MCF 10A (cell line): ENCODE measurements around the gene LSM14A. TPM values are rescaled to one million over a fixed set of nuclear protein-coding genes. Genes with fewer than 3 reads are reported as not detected.
"Not testable (repeated sequence)": the region's sequence is repeated elsewhere in the genome, so short reads cannot be mapped to it uniquely, and the experiment has no call there.

ENCODE experiments used
- BruUV-seq: library from RNA; stranded (reverse); fragments of 400-500 nt; replicated peaks from 2 replicates; lab custom pipeline; 2021; lab: Mats Ljungman, UMichigan
- CTCF ChIA-PET: fragments of 300-600 bp; sonication (Branson Sonifier 250); formaldehyde crosslinking; extraction: SDS; loops from one replicate; lab custom pipeline; 2021; ENCODE audit warnings: antibody characterized with exemption, inconsistent platforms; lab: Yijun Ruan, JAX
- POLR2A ChIA-PET: fragments of 300-600, 350-650 bp; sonication (Branson Sonifier 250); formaldehyde crosslinking; extraction: SDS; loops from one replicate; lab custom pipeline; 2020; ENCODE audit warnings: antibody characterized with exemption, inconsistent platforms; lab: Yijun Ruan, JAX
- DNase-seq: peaks from one replicate; pipeline ENCODE4 v3.0.0-alpha.2; 2018; ENCODE audit not compliant: unreplicated experiment
- H3K27ac Mint-ChIP-seq: one replicate; pipeline ENCODE4 v1.8.0; 2022; ENCODE audit warnings: mild to moderate bottlenecking, low read depth, mixed read lengths; ENCODE audit not compliant: unreplicated experiment
- H3K27me3 Mint-ChIP-seq: one replicate; pipeline ENCODE4 v1.8.0; 2022; ENCODE audit warnings: mixed read lengths; ENCODE audit not compliant: insufficient read depth, unreplicated experiment
- H3K36me3 Mint-ChIP-seq: one replicate; pipeline ENCODE4 v1.8.0; 2022; ENCODE audit warnings: mild to moderate bottlenecking, moderate library complexity, mixed read lengths; ENCODE audit not compliant: insufficient read depth, unreplicated experiment
- H3K4me1 Mint-ChIP-seq: one replicate; pipeline ENCODE4 v1.8.0; 2022; ENCODE audit warnings: mixed read lengths; ENCODE audit not compliant: insufficient read depth, unreplicated experiment
- H3K4me3 Mint-ChIP-seq: one replicate; pipeline ENCODE4 v1.8.0; 2022; ENCODE audit warnings: mild to moderate bottlenecking, moderate library complexity, mixed read lengths; ENCODE audit not compliant: unreplicated experiment
- H3K9me3 Mint-ChIP-seq: one replicate; pipeline ENCODE4 v1.8.0; 2022; ENCODE audit warnings: mixed read lengths; ENCODE audit not compliant: unreplicated experiment
- CTCF ChIP-seq: fragments of 200-600 bp; IDR thresholded peaks from one replicate; pipeline ENCODE4 v1.8.0; 2022; ENCODE audit warnings: antibody characterized with exemption, mild to moderate bottlenecking; ENCODE audit not compliant: unreplicated experiment
- intact Hi-C: fragments of 100-400 bp; cut with micrococcal nuclease; formaldehyde crosslinking; loops from 2 replicates; pipeline ENCODE4 v1.14.1; 2022
- total RNA-seq: library from RNA; stranded (reverse); gene quantifications from 2 replicates; pipeline ENCODE4 v1.2.3, GENCODE V29; 2022

LSM14A gene
- total RNA-seq, 1 experiment from 2014 or later, result 100 TPM

GRCh38 chr19:34215006-34215665 is 42.8 kb downstream of the LSM14A start:
- no TSS peak for BruUV-seq
- H3K4me3 Mint-ChIP-seq, result no peak overlapping the region
- ChIA-PET POLR2A (interaction anchor here (1.3 kb wide), 1 partner anchor 213 kb away, joined by 4 read pairs; the partner anchor contains the start of gene UBA2), CTCF (no interaction called here)
- H3K9me3 Mint-ChIP-seq, result no peaks in the 10 kb centered on the region
- H3K27me3 Mint-ChIP-seq, result no peaks in the 10 kb centered on the region
- peaks cover 8% of the 10 kb centered on the region for H3K4me1 Mint-ChIP-seq
- TF ChIP-seq CTCF, result no peak
- peaks cover 78% of the 10 kb centered on the region for H3K36me3 Mint-ChIP-seq
- H3K27ac Mint-ChIP-seq, result no peak overlapping the region
- intact Hi-C loops, result no loop called here
- DNase-seq, result no peak

- intact Hi-C loops, result no loop called here
- no peak for TF ChIP-seq CTCF
Measured at GRCh38 chr19:34215666-34216038, 43.3 kb downstream of the LSM14A start.

GRCh38 chr19:34216745-34217219 is 44.5 kb downstream of the LSM14A start:
- intact Hi-C loops, DNase-seq, H3K27me3 Mint-ChIP-seq, BruUV-seq, H3K4me3 Mint-ChIP-seq, H3K27ac Mint-ChIP-seq, H3K4me1 Mint-ChIP-seq, H3K9me3 Mint-ChIP-seq, POLR2A ChIA-PET: not testable (repeated sequence)
- CTCF ChIA-PET, result interaction anchor here (0.6 to 0.7 kb wide), 2 partner anchors 16 to 509 kb away, joined by 3 to 5 read pairs; no protein-coding TSS in a partner anchor
- peaks cover 84% of the 10 kb centered on the region for H3K36me3 Mint-ChIP-seq

More at GRCh38 chr19:34215666-34216038, 43.3 kb downstream of the LSM14A start:
- no peak overlapping the region for H3K27ac Mint-ChIP-seq
- H3K9me3 Mint-ChIP-seq, result no peaks in the 10 kb centered on the region
- ChIA-PET CTCF (no interaction called here), POLR2A (interaction anchor here (0.6 to 1.3 kb wide), 2 partner anchors 212 to 875 kb away, joined by 3 to 4 read pairs; partner anchors contain the start of gene UBA2)
- peaks cover 78% of the 10 kb centered on the region for H3K36me3 Mint-ChIP-seq
- no TSS peak for BruUV-seq
- H3K4me3 Mint-ChIP-seq, result no peak overlapping the region
- no peaks in the 10 kb centered on the region for H3K27me3 Mint-ChIP-seq
- peaks cover 8% of the 10 kb centered on the region for H3K4me1 Mint-ChIP-seq
- DNase-seq, result no peak

- peak; percentile 94 for DNase-seq
- peaks cover 88% of the 10 kb centered on the region for H3K36me3 Mint-ChIP-seq
- POLR2A ChIA-PET, result interaction anchor here (0.6 to 1.0 kb wide), 4 partner anchors 15 to 359 kb away, joined by 3 read pairs; no protein-coding TSS in a partner anchor
- peaks cover 8% of the 10 kb centered on the region for H3K4me1 Mint-ChIP-seq
- no peaks in the 10 kb centered on the region for H3K27me3 Mint-ChIP-seq
- H3K4me3 Mint-ChIP-seq, result no peak overlapping the region
- CTCF ChIA-PET, result interaction anchor here (0.6 to 1.5 kb wide), 6 partner anchors 8 to 29 kb away, joined by 3 to 9 read pairs (median 3); no protein-coding TSS in a partner anchor
- BruUV-seq, result no TSS peak
- no peak overlapping the region for H3K27ac Mint-ChIP-seq
- no peaks in the 10 kb centered on the region for H3K9me3 Mint-ChIP-seq
- intact Hi-C loops, result no loop called here
- no peak for TF ChIP-seq CTCF
Measured at GRCh38 chr19:34217952-34218817, 45.9 kb downstream of the LSM14A start.
